Gastrocnemius medialis (tissue), 4 donors: Measurements from ENCODE around the gene DIPK2B.

Source experiments
- CTCF ChIP-seq, 5 experiments: fragments of 450-650 bp in 3 of 5; fragments of 200-600 bp in 2 of 5; sonication (generic) in 2 of 5; IDR thresholded peaks in 4 of 5; conservative IDR thresholded peaks in 1 of 5; 1 replicate in 4 of 5; 2 replicates in 1 of 5; pipeline ENCODE4 v1.5.1; 2016 to 2019; ENCODE audit warnings: antibody characterized with exemption in 5 of 5, mild to moderate bottlenecking in 3 of 5, moderate library complexity in 3 of 5
- POLR2A ChIP-seq, 2 donors: fragments of 450-650 bp; IDR thresholded peaks; one replicate each; pipeline ENCODE4 v1.6.1; 2017; ENCODE audit warnings: antibody characterized with exemption in 2 of 2, mild to moderate bottlenecking in 2 of 2, moderate library complexity in 2 of 2

- TF ChIP-seq CTCF (IDR thresholded peaks at IDR 0.05 in 4 of 5, conservative IDR thresholded peaks at IDR 0.05 in 1 of 5) (no peak), POLR2A (IDR thresholded peaks at IDR 0.05) (no peak)
These were observed 12.9 kb downstream of the DIPK2B start for GRCh38 chrX:45187731-45188130.
